Measurements from ENCODE around the gene CBR1. TPM values are rescaled to one million over a fixed set of nuclear protein-coding genes. Genes with fewer than 3 reads are reported as not detected.
"Not testable (repeated sequence)": the region's sequence is repeated elsewhere in the genome, so short reads cannot be mapped to it uniquely, and the experiment has no call there.

CBR1 gene
- total RNA-seq, 1 experiment from 2014 or later: 124 TPM

DNA sequence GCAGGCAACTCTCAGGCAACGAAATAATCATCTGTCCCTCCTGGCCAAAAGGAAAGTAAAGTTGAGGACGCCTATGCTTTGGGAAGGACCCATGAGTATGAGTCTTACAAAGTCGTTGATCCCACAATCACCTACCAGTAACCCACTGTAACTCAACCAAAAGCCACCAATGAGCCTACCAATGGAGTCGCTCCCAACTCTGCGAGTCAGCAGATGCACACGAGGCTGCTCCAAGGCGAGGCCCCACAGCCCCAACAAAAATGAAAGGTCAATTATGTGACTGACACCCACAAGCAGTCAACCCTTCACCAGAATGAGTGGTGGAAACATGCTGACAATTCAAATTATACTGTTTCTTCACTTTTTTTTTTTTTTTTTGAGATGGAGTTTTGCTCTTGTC lies 21.5 kb upstream of the CBR1 start:
- DNase-seq (ENCODE audit: low read depth): no peak

DNA sequence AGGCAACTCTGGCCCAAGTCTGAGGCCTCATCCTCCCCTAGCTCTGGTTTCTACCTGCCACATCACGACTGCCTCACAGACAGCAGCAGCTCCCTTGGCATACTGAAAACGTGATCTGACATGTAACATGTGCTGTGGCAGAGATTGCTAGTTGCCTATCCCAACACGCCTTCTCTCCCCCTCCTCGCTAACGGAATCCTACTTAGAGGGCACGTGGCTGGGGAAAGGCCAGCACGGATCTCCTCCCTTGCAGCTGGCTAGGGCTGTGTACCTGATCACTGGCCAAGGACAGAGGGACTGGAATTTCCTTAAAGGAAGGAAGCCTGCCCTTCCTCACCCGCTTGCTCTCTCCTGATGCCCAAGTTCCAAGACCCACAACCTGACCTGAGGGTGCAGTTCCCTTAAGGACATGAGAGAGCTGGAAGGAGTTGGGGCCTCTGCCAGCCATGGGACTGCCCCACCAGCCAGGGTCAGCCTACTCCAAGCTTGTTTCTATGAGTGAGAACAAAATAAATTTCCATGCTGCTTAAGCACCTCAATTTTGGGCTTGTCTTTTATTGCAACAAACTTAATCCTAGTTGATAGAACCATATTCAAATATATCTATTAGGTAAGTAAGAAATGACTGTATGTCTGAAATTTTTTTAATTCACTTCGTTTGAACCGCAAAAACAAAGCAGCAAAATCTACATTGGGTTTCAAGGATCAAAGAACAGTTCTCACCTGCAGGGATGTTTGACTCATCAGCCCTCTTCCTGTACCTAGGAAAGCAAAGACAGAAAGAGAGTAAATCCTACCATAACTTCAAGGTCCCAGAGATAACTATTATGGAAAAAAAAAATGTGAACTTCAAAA lies 16.7 kb upstream of the CBR1 start:
- no peak for DNase-seq (ENCODE audit: low read depth)

DNA sequence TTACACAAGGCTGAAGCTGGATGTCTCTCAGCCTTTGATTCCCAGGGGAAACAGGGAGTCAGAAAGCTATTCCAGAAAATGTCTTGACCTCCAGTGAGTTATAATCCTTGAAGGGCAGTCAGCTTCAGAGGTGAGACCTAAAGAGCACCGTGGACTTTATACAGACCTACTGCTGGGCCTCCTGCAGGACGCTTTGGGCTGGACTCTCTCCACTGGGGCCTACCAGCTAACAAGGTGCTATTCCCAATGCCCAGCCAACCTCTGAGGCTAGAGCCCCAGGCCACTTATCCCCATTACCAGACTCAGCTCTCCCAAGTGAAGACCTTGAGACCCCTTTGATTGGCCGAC lies 16.1 kb upstream of the CBR1 start:
- DNase-seq (ENCODE audit: low read depth): no peak

- no peak for DNase-seq (ENCODE audit: low read depth)
These were observed 14.3 kb upstream of the CBR1 start for GRCh38 chr21:36055551-36055950.

- DNase-seq (ENCODE audit: low read depth): no peak
These were observed 10.0 kb upstream of the CBR1 start for GRCh38 chr21:36059823-36060158.

GRCh38 chr21:36060159-36060921 lies 9.5 kb upstream of the CBR1 start, which contains the start of gene SETD4:
TSS of gene SETD4 (minus strand) at chr21:36060526. CDS start at chr21:36058888, 1,638 bp downstream.
- peak; percentile 94 for DNase-seq (ENCODE audit: low read depth)

- DNase-seq (ENCODE audit: low read depth): no peak
These were observed 8.4 kb upstream of the CBR1 start for GRCh38 chr21:36061445-36061844.

GRCh38 chr21:36063375-36064084 lies 6.3 kb upstream of the CBR1 start:
- no peak for DNase-seq (ENCODE audit: low read depth)

DNA sequence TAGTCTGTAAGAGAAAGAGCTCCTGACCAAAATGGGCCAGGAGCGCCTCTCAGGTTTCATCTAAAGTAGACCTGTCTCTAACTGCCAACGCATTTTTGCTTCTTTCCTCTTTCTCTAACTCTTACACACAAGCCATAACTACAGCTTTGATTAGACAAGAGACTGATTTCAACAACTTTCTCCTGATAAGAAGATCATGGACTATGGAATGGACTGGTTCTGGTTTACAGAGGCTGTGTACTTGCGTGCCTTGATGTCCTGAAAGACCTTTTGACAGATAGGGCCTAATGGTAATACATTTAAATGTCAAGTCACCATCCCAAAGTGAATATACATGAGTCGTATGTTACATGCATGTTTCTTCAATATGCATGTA lies 5.8 kb upstream of the CBR1 start:
- DNase-seq (ENCODE audit: low read depth): no peak

DNA sequence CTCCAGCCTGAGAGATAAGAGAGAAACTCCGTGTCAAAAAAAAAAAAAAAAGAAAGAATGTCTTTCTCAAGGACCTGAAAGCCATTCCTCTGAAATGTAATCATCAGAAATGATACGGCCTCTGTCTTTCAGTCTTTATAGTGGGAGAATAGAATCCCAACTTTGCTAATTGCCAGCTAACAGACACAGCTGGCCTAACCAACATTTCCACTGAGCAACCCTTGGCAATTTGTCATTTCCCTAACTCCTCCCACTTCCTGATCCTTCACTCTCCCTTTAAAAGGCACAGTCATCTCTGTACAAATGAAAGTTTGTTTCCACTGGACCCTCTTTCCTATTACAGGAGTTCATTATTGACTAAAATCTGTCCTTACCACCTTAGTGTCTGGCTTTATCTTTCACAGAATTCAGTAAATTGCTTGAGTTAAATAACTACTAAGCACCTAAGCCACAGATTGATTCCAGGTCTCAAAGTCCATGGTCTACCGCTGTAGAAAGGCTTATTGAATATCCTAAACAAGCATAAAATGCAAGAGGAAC lies 4.3 kb upstream of the CBR1 start:
- peak; percentile 48 for DNase-seq (ENCODE audit: low read depth)

DNA sequence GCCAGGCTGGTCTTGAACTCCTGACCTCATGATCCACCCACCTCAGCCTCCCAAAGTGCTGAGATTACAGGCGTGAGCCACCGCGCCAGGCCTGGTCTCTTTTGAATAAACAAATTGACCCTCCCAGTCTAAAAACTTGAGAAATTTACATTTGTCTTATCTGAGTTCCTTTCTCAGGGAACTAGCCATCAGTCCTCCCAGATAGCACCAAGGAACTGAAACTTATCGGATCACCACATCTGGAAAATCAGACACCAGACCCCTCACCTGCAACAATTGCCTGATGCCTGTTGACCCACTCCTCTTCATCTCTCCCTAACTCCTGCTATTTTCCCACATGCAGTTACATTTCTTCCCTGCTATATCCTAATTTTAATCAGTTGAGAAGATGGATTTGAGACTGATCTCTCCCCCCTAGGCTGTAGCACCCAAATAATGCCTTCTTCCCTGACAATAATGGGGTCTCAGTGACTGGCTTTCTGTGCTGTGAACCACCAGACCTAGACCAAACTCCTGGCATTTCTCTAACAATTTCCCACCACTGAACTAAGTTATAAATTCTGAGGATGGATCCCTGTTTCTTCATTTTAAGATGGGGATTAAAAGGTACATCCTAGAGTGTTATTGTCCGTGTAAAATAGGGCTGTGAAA lies 951 bp upstream of the CBR1 start:
- DNase-seq (ENCODE audit: low read depth): no peak

DNA sequence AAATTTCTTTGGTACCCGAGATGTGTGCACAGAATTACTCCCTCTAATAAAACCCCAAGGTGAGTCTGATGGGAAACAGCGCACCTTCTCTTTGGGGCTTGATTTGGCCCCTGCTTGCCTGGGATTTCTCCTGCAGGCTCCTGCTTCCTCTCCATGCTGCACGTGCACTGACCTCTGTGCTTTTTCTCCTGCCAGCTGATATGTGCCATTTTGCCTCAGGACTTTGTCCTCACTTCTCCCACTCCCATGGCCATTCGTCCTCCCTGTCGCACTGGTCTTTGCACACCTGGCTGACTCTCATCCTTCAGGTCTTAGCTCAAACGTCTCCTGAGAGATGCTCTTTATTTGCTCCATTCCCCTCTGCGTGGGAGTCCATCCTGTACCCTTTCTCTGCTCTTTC lies 1.2 kb downstream of the CBR1 start:
- no peak for DNase-seq (ENCODE audit: low read depth)

DNA sequence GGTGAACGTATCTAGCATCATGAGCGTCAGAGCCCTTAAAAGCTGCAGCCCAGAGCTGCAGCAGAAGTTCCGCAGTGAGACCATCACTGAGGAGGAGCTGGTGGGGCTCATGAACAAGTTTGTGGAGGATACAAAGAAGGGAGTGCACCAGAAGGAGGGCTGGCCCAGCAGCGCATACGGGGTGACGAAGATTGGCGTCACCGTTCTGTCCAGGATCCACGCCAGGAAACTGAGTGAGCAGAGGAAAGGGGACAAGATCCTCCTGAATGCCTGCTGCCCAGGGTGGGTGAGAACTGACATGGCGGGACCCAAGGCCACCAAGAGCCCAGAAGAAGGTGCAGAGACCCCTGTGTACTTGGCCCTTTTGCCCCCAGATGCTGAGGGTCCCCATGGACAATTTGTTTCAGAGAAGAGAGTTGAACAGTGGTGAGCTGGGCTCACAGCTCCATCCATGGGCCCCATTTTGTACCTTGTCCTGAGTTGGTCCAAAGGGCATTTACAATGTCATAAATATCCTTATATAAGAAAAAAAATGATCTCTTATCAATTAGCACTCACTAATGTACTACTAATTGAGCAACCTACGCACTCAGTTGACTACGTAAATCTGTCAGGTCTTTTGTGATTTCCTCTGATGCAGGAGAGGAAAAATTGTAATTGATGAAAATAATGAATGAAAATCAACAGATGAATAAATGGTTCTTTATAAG lies 2.8 kb downstream of the CBR1 start:
- DNase-seq (ENCODE audit: low read depth): no peak

DNA sequence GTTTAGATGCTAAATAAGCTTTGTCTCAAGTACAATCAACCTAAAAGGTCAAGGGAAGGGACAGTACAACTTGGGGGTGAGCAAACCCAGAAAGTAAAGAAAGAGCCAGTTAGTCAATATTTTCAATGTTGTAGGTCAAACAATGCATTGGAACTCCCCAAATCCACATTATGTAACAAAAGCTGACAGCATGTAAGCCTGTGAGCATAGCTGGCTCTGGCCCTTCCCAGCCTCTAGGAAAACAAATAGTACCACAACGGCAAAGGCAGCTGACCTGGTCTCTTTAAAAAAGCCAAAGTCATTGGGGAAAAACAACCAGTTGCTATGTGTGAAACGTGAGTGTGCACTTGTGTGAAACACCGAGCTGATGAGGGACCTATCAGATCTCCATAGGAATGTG lies 3.4 kb downstream of the CBR1 start:
- DNase-seq (ENCODE audit: low read depth): no peak

- not testable (repeated sequence) for DNase-seq (ENCODE audit: low read depth)
These were observed 4.1 kb downstream of the CBR1 start for GRCh38 chr21:36073911-36074310.

GRCh38 chr21:36075171-36075570 lies 5.3 kb downstream of the CBR1 start:
- DNase-seq (ENCODE audit: low read depth): no peak

GRCh38 chr21:36075953-36076352 lies 6.1 kb downstream of the CBR1 start:
- no peak for DNase-seq (ENCODE audit: low read depth)

- no peak for DNase-seq (ENCODE audit: low read depth)
These were observed 7.2 kb downstream of the CBR1 start for GRCh38 chr21:36076878-36077655.

GRCh38 chr21:36077758-36078157 lies 7.9 kb downstream of the CBR1 start:
- no peak for DNase-seq (ENCODE audit: low read depth)

DNA sequence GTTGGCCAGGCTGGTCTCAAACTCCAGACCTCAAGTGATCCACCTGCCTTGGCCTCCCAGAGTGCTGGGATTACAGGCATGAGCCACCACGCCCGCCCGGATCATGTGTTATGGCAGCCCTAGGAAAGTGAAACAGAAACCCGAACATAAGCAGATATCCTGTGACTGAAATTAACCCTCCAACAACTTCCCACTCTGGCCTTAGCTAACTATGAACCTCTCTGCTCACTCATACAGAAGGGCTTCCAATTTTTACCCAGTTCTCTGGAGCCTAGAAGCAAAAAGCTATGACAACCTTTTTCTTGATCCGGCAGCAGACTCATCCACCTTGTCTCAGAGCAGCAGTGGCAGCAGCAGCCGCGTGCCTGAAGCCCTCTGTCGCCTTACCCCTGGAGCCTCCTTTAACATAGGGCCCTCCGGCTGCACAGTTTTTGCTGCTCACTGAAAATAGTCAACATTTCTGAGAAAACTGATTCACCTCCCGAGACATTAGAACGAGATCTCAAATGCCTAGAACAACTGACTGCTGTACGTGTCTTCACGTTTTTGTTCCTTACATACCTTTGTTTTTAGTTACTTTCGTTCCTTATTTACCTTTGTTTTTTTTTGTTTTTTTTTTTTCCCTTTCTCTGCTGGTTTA lies 9.3 kb downstream of the CBR1 start:
- no peak for DNase-seq (ENCODE audit: low read depth)
